ENCODE results near the gene APOC3. TPM values are rescaled to one million over a fixed set of nuclear protein-coding genes. Genes with fewer than 3 reads are reported as not detected.

The APOC3 gene
- total RNA-seq, 1 experiment from 2014 or later: 2.5 TPM

GRCh38 chr11:116823031-116823843 is 6.5 kb upstream of the APOC3 start, which contains the start of gene APOA4:
Gene APOA4 (minus strand): TSS chr11:116823304. CDS start chr11:116823191, 113 bp downstream.
- ATAC-seq (no peak), DNase-seq (ENCODE audit: low spot score) (no peak)
- Mint-ChIP-seq H3K36me3 (no peaks in the 10 kb centered on the region), H3K4me1 (no peaks in the 10 kb centered on the region), H3K9me3 (no peaks in the 10 kb centered on the region), H3K4me3 (no peak within 1 kb of the TSS), H3K27me3 (ENCODE audit: low read depth) (no peaks in the 10 kb centered on the region; the same call in 1 of the 2 replicates), H3K27ac (no peak within 1 kb of the TSS)
- TF ChIP-seq NR3C1 (CRISPR knock-in tag; conservative IDR thresholded peaks at IDR 0.05; ENCODE audit: low read depth) (no peak), ZNF423 (CRISPR knock-in tag; IDR thresholded peaks at IDR 0.05) (no peak), NFYB (CRISPR knock-in tag; conservative IDR thresholded peaks at IDR 0.05; ENCODE audit: low read depth) (no peak), FOXK1 (CRISPR knock-in tag; IDR thresholded peaks at IDR 0.05) (no peak), RORB (CRISPR knock-in tag; IDR thresholded peaks at IDR 0.05) (no peak), ZBTB21 (CRISPR knock-in tag; IDR thresholded peaks at IDR 0.05; ENCODE audit: borderline replicate concordance) (no peak), ATF3 (CRISPR knock-in tag; conservative IDR thresholded peaks at IDR 0.05) (no peak), ESRRA (CRISPR knock-in tag; IDR thresholded peaks at IDR 0.05; ENCODE audit: borderline replicate concordance) (no peak), PREB (CRISPR knock-in tag; IDR thresholded peaks at IDR 0.05; ENCODE audit: borderline replicate concordance) (no peak)
- TF ChIP-seq, protein P1, sequence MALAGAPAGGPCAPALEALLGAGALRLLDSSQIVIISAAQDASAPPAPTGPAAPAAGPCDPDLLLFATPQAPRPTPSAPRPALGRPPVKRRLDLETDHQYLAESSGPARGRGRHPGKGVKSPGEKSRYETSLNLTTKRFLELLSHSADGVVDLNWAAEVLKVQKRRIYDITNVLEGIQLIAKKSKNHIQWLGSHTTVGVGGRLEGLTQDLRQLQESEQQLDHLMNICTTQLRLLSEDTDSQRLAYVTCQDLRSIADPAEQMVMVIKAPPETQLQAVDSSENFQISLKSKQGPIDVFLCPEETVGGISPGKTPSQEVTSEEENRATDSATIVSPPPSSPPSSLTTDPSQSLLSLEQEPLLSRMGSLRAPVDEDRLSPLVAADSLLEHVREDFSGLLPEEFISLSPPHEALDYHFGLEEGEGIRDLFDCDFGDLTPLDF (CRISPR knock-in tag; IDR thresholded peaks at IDR 0.05): no peak
- ChIA-PET CTCF (interaction anchor here (0.5 to 2.4 kb wide), 5 partner anchors 13 to 606 kb away, joined by 3 to 17 read pairs (median 4); partner anchors contain the start of gene APOA5), POLR2A (no interaction called here)

DNA sequence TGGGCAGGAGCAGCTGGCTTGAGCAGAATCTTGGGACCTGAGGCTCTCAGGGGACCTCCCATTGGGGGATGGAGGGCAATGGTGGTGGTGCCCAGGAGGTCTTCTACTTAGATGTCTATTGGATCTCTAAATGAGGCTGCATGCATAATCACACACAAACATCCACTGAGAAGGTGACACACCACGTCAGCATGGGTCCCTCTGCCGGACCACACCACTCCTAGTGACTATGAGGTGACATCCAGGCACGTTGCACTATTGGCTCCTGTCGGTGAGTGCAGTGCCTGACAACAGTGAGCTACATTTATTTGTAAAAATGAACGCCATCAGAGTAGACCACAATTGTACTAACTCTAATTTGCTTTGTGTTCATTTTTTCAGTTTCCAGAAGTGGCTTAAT is 4.3 kb upstream of the APOC3 start:
- Mint-ChIP-seq H3K27me3 (ENCODE audit: low read depth) (no peaks in the 10 kb centered on the region; the same call in 1 of the 2 replicates), H3K27ac (no peak overlapping the region), H3K9me3 (no peaks in the 10 kb centered on the region), H3K4me1 (no peaks in the 10 kb centered on the region), H3K4me3 (no peak overlapping the region), H3K36me3 (no peaks in the 10 kb centered on the region)
- CTCF ChIA-PET: interaction anchor here (1.1 kb wide), 1 partner anchor 10 kb away, joined by 6 read pairs; no protein-coding TSS in a partner anchor
- DNase-seq (ENCODE audit: low spot score) (no peak), ATAC-seq (no peak)
- POLR2A ChIA-PET: interaction anchor here (1.3 kb wide), 1 partner anchor 34 kb away, joined by 3 read pairs; no protein-coding TSS in a partner anchor
- TF ChIP-seq ZNF281 (CRISPR knock-in tag; IDR thresholded peaks at IDR 0.05) (no peak), ZNF121 (CRISPR knock-in tag; IDR thresholded peaks at IDR 0.05) (no peak), ZNF396 (CRISPR knock-in tag; IDR thresholded peaks at IDR 0.05; ENCODE audit: borderline replicate concordance) (no peak), ZSCAN18 (CRISPR knock-in tag; IDR thresholded peaks at IDR 0.05) (no peak), ETV6 (CRISPR knock-in tag; IDR thresholded peaks at IDR 0.05) (no peak), ZBTB43 (CRISPR knock-in tag; IDR thresholded peaks at IDR 0.05) (no peak), ZNF219 (CRISPR knock-in tag; IDR thresholded peaks at IDR 0.05; ENCODE audit: borderline replicate concordance) (no peak), CDX4 (CRISPR knock-in tag; IDR thresholded peaks at IDR 0.05; ENCODE audit: borderline replicate concordance) (no peak), ELF4 (CRISPR knock-in tag; IDR thresholded peaks at IDR 0.05; ENCODE audit: low read depth) (no peak)
- TF ChIP-seq, protein P2, sequence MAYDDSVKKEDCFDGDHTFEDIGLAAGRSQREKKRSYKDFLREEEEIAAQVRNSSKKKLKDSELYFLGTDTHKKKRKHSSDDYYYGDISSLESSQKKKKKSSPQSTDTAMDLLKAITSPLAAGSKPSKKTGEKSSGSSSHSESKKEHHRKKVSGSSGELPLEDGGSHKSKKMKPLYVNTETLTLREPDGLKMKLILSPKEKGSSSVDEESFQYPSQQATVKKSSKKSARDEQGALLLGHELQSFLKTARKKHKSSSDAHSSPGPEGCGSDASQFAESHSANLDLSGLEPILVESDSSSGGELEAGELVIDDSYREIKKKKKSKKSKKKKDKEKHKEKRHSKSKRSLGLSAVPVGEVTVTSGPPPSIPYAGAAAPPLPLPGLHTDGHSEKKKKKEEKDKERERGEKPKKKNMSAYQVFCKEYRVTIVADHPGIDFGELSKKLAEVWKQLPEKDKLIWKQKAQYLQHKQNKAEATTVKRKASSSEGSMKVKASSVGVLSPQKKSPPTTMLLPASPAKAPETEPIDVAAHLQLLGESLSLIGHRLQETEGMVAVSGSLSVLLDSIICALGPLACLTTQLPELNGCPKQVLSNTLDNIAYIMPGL (CRISPR knock-in tag; IDR thresholded peaks at IDR 0.05): no peak

Measured in WTC11 (cell line).